Lower leg skin (tissue), 3 donors: ENCODE measurements around the gene PLK3.
"Not testable (repeated sequence)": the region's sequence is repeated elsewhere in the genome, so short reads cannot be mapped to it uniquely, and the experiment has no call there.

Experiments used
- POLR2A ChIP-seq, 2 donors: fragments of 450-650 bp; IDR thresholded peaks; one replicate each; pipeline ENCODE4 v1.6.1; 2016 to 2017; ENCODE audit warnings: antibody characterized with exemption in 2 of 2, mild to moderate bottlenecking in 1 of 2, moderate library complexity in 1 of 2
- TF ChIP-seq, protein P1 (sequence below), 3 donors: fragments of 450-650 bp; IDR thresholded peaks; one replicate each; pipeline ENCODE4 v1.5.1; 2016; ENCODE audit warnings: antibody characterized with exemption in 3 of 3, mild to moderate bottlenecking in 3 of 3, moderate library complexity in 2 of 3

DNA sequence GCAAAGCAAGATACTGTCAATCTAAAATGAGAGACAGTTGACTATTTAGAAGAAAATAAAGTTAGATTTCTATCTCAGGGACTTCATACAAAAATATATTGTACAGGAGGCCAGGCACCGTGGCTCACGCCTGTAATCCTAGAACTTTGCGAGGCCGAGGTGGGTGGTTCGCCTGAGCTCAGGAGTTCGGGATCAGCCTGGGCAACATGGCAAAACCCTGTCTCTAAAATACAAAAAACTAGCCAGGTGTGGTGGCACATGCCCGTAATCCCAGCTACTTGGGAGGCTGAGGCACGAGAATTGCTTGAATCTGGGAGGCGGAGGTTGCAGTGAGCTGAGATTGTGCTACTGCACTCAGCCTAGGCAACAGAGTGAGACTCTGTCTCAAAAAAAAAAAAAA lies 15.7 kb downstream of the PLK3 start:
- TF ChIP-seq, protein P1, sequence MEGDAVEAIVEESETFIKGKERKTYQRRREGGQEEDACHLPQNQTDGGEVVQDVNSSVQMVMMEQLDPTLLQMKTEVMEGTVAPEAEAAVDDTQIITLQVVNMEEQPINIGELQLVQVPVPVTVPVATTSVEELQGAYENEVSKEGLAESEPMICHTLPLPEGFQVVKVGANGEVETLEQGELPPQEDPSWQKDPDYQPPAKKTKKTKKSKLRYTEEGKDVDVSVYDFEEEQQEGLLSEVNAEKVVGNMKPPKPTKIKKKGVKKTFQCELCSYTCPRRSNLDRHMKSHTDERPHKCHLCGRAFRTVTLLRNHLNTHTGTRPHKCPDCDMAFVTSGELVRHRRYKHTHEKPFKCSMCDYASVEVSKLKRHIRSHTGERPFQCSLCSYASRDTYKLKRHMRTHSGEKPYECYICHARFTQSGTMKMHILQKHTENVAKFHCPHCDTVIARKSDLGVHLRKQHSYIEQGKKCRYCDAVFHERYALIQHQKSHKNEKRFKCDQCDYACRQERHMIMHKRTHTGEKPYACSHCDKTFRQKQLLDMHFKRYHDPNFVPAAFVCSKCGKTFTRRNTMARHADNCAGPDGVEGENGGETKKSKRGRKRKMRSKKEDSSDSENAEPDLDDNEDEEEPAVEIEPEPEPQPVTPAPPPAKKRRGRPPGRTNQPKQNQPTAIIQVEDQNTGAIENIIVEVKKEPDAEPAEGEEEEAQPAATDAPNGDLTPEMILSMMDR (IDR thresholded peaks at IDR 0.05) = not testable (repeated sequence)
- TF ChIP-seq POLR2A (IDR thresholded peaks at IDR 0.05) = not testable (repeated sequence)
